ENCODE results near the gene NET1.
"Not testable (repeated sequence)": the region's sequence is repeated elsewhere in the genome, so short reads cannot be mapped to it uniquely, and the experiment has no call there.

The NET1 gene

GRCh38 chr10:5396556-5397300 lies 15.6 kb upstream of the NET1 start:
- in situ Hi-C loops (cut with MboI; ENCODE audit: low sequenced_read_pairs) = no loop called here

- in situ Hi-C loops (cut with MboI; ENCODE audit: low sequenced_read_pairs) = no loop called here
Observed at GRCh38 chr10:5399332-5399731, 13.0 kb upstream of the NET1 start.

GRCh38 chr10:5400468-5401240 lies 11.7 kb upstream of the NET1 start:
- in situ Hi-C loops (cut with MboI; ENCODE audit: low sequenced_read_pairs) = no loop called here

- in situ Hi-C loops (cut with MboI; ENCODE audit: low sequenced_read_pairs) = no loop called here
Observed at GRCh38 chr10:5402798-5403197, 9.6 kb upstream of the NET1 start.

GRCh38 chr10:5404208-5405041 lies 7.9 kb upstream of the NET1 start, which contains the start of gene TUBAL3:
Gene TUBAL3, minus strand, starts transcription at chr10:5404828. Its CDS starts 36 bp downstream, at chr10:5404792.
- in situ Hi-C loops (cut with MboI; ENCODE audit: low sequenced_read_pairs) = no loop called here

- in situ Hi-C loops (cut with MboI; ENCODE audit: low sequenced_read_pairs) = no loop called here
Observed at GRCh38 chr10:5406918-5407317, 5.4 kb upstream of the NET1 start.

GRCh38 chr10:5410787-5411186 lies 1.6 kb upstream of the NET1 start:
- in situ Hi-C loops (cut with MboI; ENCODE audit: low sequenced_read_pairs) = not testable (repeated sequence)

- in situ Hi-C loops (cut with MboI; ENCODE audit: low sequenced_read_pairs) = no loop called here
Observed at GRCh38 chr10:5411941-5412276, 448 bp upstream of the NET1 start.

- in situ Hi-C loops (cut with MboI; ENCODE audit: low sequenced_read_pairs) = no loop called here
Observed at GRCh38 chr10:5413012-5413938, 918 bp downstream of the NET1 start.

- in situ Hi-C loops (cut with MboI; ENCODE audit: low sequenced_read_pairs) = no loop called here
Observed at GRCh38 chr10:5416981-5417380, 4.6 kb downstream of the NET1 start.

GRCh38 chr10:5418584-5418983 lies 6.2 kb downstream of the NET1 start:
- in situ Hi-C loops (cut with MboI; ENCODE audit: low sequenced_read_pairs) = no loop called here

- in situ Hi-C loops (cut with MboI; ENCODE audit: low sequenced_read_pairs) = no loop called here
Observed at GRCh38 chr10:5419466-5420094, 7.2 kb downstream of the NET1 start.

- in situ Hi-C loops (cut with MboI; ENCODE audit: low sequenced_read_pairs) = no loop called here
Observed at GRCh38 chr10:5423771-5424170, 11.4 kb downstream of the NET1 start.

- in situ Hi-C loops (cut with MboI; ENCODE audit: low sequenced_read_pairs) = no loop called here
Observed at GRCh38 chr10:5424751-5425150, 12.4 kb downstream of the NET1 start.

GRCh38 chr10:5428133-5428532 lies 15.8 kb downstream of the NET1 start:
- in situ Hi-C loops (cut with MboI; ENCODE audit: low sequenced_read_pairs) = no loop called here

GRCh38 chr10:5433182-5433581 lies 20.8 kb downstream of the NET1 start:
- in situ Hi-C loops (cut with MboI; ENCODE audit: low sequenced_read_pairs) = no loop called here

GRCh38 chr10:5434017-5434753 lies 21.8 kb downstream of the NET1 start:
- in situ Hi-C loops (cut with MboI; ENCODE audit: low sequenced_read_pairs) = no loop called here

- in situ Hi-C loops (cut with MboI; ENCODE audit: low sequenced_read_pairs) = no loop called here
Observed at GRCh38 chr10:5435328-5435727, 23.0 kb downstream of the NET1 start.

GRCh38 chr10:5440206-5440605 lies 27.8 kb downstream of the NET1 start:
- in situ Hi-C loops (cut with MboI; ENCODE audit: low sequenced_read_pairs) = no loop called here
